BE2C (cell line): ENCODE measurements around the gene TMEM259.

Experiments used
- DNase-seq: peaks from one replicate; pipeline ENCODE4 v3.0.0-alpha.2; 2020
- H3K27me3 ChIP-seq: fragments of 250-450 bp; sonication (Bioruptor Pico); 2 replicates; pipeline ENCODE4 v1.5.1; 2020; ENCODE audit warnings: mild to moderate bottlenecking
- H3K36me3 ChIP-seq: fragments of 250-450 bp; sonication (Bioruptor Pico); 2 replicates; pipeline ENCODE4 v1.5.1; 2020; ENCODE audit warnings: mild to moderate bottlenecking
- H3K4me1 ChIP-seq: fragments of 250-450 bp; sonication (Bioruptor Pico); 2 replicates; pipeline ENCODE4 v1.5.1; 2020
- H3K4me3 ChIP-seq: 2 replicates; pipeline ENCODE4 v1.5.1; 2011; ENCODE audit warnings: low read depth, low read length
- H3K9me3 ChIP-seq: fragments of 250-450 bp; sonication (Bioruptor Pico); 2 replicates; pipeline ENCODE4 v1.5.1; 2020
- TF ChIP-seq, protein P1 (sequence below): IDR thresholded peaks from 2 replicates; pipeline ENCODE4 v1.5.1; 2012; ENCODE audit warnings: mild to moderate bottlenecking, low read depth, low read length

TMEM259 gene

DNA sequence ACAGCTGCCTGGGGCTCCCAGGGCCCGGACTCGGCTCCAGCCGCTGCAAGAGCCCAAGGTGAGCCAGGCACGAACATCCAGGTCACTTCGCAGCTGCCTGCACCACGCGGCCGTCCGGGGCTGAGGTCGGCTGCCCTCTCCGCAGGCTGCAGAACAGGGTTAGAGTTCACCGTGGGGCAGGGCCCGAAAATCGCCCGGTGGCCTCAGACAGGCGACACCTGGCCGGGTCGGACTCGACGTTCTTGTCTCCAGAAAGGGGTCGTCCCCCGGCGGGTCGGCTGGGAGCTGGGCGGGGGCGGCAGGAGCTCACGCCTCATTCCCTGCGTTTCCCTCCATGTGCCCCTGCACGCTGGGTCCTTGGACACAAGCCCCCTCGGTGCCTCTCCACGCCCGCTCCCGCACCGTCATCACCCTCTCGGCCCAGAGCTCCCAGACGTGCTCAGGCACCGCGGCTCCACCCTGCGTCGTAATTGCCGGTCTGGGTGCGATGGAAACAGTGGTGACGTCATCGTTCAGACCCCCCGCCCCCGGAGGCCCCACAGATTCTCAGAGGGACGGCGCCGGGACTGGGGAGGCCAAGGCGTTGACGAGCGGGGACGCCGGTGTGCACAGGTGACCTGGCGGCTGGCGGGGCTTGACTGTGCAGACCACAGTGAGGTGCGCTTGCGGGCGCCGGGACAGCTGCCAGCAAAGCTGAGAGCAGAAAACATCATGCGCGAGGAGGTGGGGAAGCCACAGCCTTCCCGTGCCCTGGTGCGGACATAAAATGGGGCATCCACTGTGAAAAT, 24.7 kb downstream of the TMEM259 start:
- peak; percentile 57 for DNase-seq
- TF ChIP-seq, protein P1, sequence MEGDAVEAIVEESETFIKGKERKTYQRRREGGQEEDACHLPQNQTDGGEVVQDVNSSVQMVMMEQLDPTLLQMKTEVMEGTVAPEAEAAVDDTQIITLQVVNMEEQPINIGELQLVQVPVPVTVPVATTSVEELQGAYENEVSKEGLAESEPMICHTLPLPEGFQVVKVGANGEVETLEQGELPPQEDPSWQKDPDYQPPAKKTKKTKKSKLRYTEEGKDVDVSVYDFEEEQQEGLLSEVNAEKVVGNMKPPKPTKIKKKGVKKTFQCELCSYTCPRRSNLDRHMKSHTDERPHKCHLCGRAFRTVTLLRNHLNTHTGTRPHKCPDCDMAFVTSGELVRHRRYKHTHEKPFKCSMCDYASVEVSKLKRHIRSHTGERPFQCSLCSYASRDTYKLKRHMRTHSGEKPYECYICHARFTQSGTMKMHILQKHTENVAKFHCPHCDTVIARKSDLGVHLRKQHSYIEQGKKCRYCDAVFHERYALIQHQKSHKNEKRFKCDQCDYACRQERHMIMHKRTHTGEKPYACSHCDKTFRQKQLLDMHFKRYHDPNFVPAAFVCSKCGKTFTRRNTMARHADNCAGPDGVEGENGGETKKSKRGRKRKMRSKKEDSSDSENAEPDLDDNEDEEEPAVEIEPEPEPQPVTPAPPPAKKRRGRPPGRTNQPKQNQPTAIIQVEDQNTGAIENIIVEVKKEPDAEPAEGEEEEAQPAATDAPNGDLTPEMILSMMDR = no peak
- Histone ChIP-seq H3K9me3 (no peaks in the 10 kb centered on the region), H3K27me3 (peaks cover 57% of the 10 kb centered on the region), H3K4me3 (no peak overlapping the region), H3K36me3 (peaks cover 26% of the 10 kb centered on the region), H3K4me1 (peaks cover 13% of the 10 kb centered on the region)

GRCh38 chr19:995051-995827, 25.7 kb downstream of the TMEM259 start:
- peaks cover 36% of the 10 kb centered on the region for H3K36me3 ChIP-seq

DNA sequence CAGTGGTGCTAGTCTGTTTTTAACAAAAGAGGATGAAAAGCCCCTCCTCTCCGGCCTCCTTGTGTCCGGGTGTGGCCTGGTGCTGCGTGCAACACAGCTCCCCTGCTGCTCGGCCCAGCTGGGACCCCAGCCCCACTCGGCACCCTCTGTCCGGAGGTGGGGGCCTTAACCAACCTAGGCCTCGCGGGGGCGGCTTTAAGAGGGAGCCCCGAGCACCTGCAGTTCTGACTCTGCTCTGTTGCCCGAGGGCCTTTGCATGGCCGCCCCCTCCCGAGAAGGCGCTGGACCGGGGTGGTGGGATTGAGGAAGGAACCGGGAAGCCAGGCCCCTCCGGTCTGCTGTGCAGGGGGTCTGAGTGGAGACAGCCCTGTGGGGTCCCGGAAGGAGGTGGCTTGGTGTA, 26.4 kb downstream of the TMEM259 start:
- TF ChIP-seq, protein P1 = no peak
- Histone ChIP-seq H3K4me1 (peaks cover 13% of the 10 kb centered on the region), H3K36me3 (peaks cover 38% of the 10 kb centered on the region), H3K9me3 (no peaks in the 10 kb centered on the region), H3K4me3 (no peak overlapping the region), H3K27me3 (peaks cover 40% of the 10 kb centered on the region)
- no peak for DNase-seq

More at GRCh38 chr19:995051-995827, 25.7 kb downstream of the TMEM259 start:
- TF ChIP-seq, protein P1 = no peak
- peaks cover 13% of the 10 kb centered on the region for H3K4me1 ChIP-seq
- no peak overlapping the region for H3K4me3 ChIP-seq
- H3K27me3 ChIP-seq = peaks cover 47% of the 10 kb centered on the region
- no peaks in the 10 kb centered on the region for H3K9me3 ChIP-seq
- DNase-seq = no peak

DNA sequence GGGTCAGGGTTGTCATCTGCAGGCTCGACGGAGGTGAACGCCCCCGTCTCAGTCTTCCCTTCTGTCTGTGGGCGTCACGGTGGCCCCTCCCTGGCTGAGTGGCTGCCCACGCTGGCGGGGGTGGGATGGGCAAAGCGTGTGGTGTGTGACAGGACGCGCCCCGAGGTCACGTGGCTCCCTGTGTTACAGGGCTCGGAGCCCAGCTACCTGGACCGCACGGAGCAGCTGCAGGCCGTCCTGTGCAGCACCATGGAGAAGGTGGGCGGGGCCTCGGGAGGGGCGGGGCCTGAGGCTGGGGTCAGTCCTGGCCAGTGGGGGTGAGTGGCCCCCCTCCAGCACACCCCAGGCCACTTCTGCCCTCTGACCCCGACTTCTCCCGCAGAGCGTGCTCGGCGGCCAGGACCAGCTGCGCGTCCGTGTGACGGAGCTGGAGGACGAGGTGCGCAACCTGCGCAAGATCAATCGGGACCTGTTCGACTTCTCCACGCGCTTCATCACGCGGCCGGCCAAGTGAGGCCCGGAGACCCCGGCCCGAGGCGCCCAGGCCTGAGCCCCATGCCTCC, 27.0 kb downstream of the TMEM259 start:
- peaks cover 13% of the 10 kb centered on the region for H3K4me1 ChIP-seq
- no peak for DNase-seq
- peaks cover 38% of the 10 kb centered on the region for H3K36me3 ChIP-seq
- H3K27me3 ChIP-seq = peaks cover 34% of the 10 kb centered on the region
- no peak overlapping the region for H3K4me3 ChIP-seq
- no peaks in the 10 kb centered on the region for H3K9me3 ChIP-seq
- TF ChIP-seq, protein P1 = no peak

GRCh38 chr19:993361-993830, 27.5 kb downstream of the TMEM259 start:
- Histone ChIP-seq H3K36me3 (peaks cover 40% of the 10 kb centered on the region), H3K4me1 (peaks cover 13% of the 10 kb centered on the region), H3K27me3 (peaks cover 28% of the 10 kb centered on the region), H3K9me3 (no peaks in the 10 kb centered on the region), H3K4me3 (no peak overlapping the region)
- DNase-seq = no peak
- TF ChIP-seq, protein P1 = no peak
